Osteoblast (primary cell): ENCODE measurements around the gene PARM1. TPM values are rescaled to one million over a fixed set of nuclear protein-coding genes. Genes with fewer than 3 reads are reported as not detected.

Experiments used
- DNase-seq: peaks from one replicate; pipeline ENCODE4 v3.0.0; 2011; ENCODE audit warnings: low spot score, mixed read lengths; ENCODE audit not compliant: insufficient read length; ENCODE audit errors: missing footprints
- H2AFZ ChIP-seq: 2 replicates; pipeline ENCODE4 v1.6.0; 2011; ENCODE audit warnings: mild to moderate bottlenecking, low read length
- H3K27ac ChIP-seq: 2 replicates; pipeline ENCODE4 v1.5.1; 2011; ENCODE audit warnings: mild to moderate bottlenecking, low read depth, low read length, moderate library complexity
- H3K27me3 ChIP-seq: 2 replicates; pipeline ENCODE4 v1.6.0; 2012; ENCODE audit warnings: mild to moderate bottlenecking, control low read depth, inconsistent platforms, low read length, moderate library complexity; ENCODE audit not compliant: insufficient read depth
- H3K36me3 ChIP-seq: 2 replicates; pipeline ENCODE4 v1.5.1; 2011; ENCODE audit warnings: mild to moderate bottlenecking, low read length, control low read depth, moderate library complexity; ENCODE audit not compliant: insufficient read depth
- H3K4me1 ChIP-seq: 2 replicates; pipeline ENCODE4 v1.5.1; 2011; ENCODE audit warnings: mild to moderate bottlenecking, low read length, control low read depth, moderate library complexity; ENCODE audit not compliant: insufficient read depth
- H3K4me2 ChIP-seq: 2 replicates; pipeline ENCODE4 v1.6.0; 2011; ENCODE audit warnings: mild to moderate bottlenecking, low read length; ENCODE audit not compliant: insufficient read depth
- H3K4me3 ChIP-seq: fragments of 200-600 bp; sonication (generic); 3 replicates; pipeline ENCODE4 v1.5.1; 2012; ENCODE audit warnings: mild to moderate bottlenecking, low read length, inconsistent platforms; ENCODE audit not compliant: insufficient read depth
- H3K79me2 ChIP-seq: 2 replicates; pipeline ENCODE4 v1.6.0; 2012; ENCODE audit warnings: mild to moderate bottlenecking, low read length, control low read depth, inconsistent platforms; ENCODE audit not compliant: insufficient read depth
- H3K9me3 ChIP-seq: 2 replicates; pipeline ENCODE4 v1.5.1; 2011; ENCODE audit warnings: low read depth, low read length, control low read depth
- H4K20me1 ChIP-seq: 2 replicates; pipeline ENCODE4 v1.6.0; 2012; ENCODE audit warnings: mild to moderate bottlenecking, low read length, control low read depth; ENCODE audit not compliant: insufficient read depth
- total RNA-seq: library from RNA; depleted of rRNA; stranded (reverse); fragments of >200 nt; gene quantifications from 2 replicates; pipeline ENCODE4 v1.2.3, GENCODE V29; 2012
- TF ChIP-seq, protein P1 (sequence below): IDR thresholded peaks from 2 replicates; pipeline ENCODE4 v1.5.1; 2011; ENCODE audit warnings: mild to moderate bottlenecking, low read depth, low read length, moderate library complexity; ENCODE audit errors: extremely low read depth

The PARM1 gene
- total RNA-seq, 1 donor = not detected

DNA sequence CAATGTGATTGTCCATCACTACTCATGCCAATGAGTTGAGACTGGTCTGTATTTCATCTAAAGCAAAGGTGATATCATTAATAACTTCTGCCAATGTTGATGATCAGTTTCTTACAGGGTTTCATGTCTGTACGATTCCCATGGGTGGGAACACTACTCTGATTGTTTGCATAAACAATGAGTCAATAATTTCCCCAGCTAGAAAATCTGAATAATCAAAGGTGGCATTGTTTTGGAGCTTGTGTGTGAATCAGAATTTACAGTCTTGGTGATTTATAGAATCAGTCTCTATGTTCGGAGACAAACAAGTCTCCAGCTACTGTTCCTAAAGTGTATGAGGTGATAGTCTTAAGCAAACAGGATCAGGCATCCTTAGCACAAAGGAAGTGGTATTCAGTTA is 35.5 kb upstream of the PARM1 start:
- Histone ChIP-seq H3K4me1 (no peaks in the 10 kb centered on the region), H3K79me2 (no peaks in the 10 kb centered on the region), H3K4me3 (no peak overlapping the region), H3K9me3 (no peaks in the 10 kb centered on the region), H4K20me1 (no peaks in the 10 kb centered on the region), H3K27me3 (no peaks in the 10 kb centered on the region), H3K4me2 (no peak overlapping the region), H3K36me3 (no peaks in the 10 kb centered on the region), H2AFZ (no peak overlapping the region), H3K27ac (no peak overlapping the region)
- no peak for DNase-seq
- TF ChIP-seq, protein P1, sequence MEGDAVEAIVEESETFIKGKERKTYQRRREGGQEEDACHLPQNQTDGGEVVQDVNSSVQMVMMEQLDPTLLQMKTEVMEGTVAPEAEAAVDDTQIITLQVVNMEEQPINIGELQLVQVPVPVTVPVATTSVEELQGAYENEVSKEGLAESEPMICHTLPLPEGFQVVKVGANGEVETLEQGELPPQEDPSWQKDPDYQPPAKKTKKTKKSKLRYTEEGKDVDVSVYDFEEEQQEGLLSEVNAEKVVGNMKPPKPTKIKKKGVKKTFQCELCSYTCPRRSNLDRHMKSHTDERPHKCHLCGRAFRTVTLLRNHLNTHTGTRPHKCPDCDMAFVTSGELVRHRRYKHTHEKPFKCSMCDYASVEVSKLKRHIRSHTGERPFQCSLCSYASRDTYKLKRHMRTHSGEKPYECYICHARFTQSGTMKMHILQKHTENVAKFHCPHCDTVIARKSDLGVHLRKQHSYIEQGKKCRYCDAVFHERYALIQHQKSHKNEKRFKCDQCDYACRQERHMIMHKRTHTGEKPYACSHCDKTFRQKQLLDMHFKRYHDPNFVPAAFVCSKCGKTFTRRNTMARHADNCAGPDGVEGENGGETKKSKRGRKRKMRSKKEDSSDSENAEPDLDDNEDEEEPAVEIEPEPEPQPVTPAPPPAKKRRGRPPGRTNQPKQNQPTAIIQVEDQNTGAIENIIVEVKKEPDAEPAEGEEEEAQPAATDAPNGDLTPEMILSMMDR = no peak

DNA sequence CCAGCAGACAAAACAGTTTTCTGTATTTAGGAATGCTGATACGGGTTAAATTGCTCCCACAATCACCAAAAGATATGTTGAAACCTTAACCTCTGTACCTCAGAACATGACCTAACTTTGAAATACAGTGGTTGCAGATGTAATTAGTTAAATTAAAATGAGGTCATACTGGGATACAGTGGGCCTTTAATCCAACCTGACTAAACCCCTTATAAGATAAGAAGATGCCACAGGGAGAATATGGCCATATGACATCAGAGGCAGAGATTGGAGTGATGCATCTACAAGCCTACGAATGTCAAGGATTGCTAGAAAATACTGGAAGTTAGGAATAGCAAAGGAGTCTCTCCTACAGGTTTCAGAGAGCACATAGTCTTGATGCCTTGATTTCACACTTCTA is 32.1 kb upstream of the PARM1 start:
- H3K9me3 ChIP-seq = no peaks in the 10 kb centered on the region
- TF ChIP-seq, protein P1 = no peak
- no peak for DNase-seq
- H4K20me1 ChIP-seq = no peaks in the 10 kb centered on the region
- no peaks in the 10 kb centered on the region for H3K27me3 ChIP-seq
- no peaks in the 10 kb centered on the region for H3K79me2 ChIP-seq
- no peaks in the 10 kb centered on the region for H3K4me1 ChIP-seq
- no peaks in the 10 kb centered on the region for H3K36me3 ChIP-seq
- H3K4me3 ChIP-seq = no peak overlapping the region
- no peak overlapping the region for H2AFZ ChIP-seq
- no peak overlapping the region for H3K27ac ChIP-seq
- H3K4me2 ChIP-seq = no peak overlapping the region

DNA sequence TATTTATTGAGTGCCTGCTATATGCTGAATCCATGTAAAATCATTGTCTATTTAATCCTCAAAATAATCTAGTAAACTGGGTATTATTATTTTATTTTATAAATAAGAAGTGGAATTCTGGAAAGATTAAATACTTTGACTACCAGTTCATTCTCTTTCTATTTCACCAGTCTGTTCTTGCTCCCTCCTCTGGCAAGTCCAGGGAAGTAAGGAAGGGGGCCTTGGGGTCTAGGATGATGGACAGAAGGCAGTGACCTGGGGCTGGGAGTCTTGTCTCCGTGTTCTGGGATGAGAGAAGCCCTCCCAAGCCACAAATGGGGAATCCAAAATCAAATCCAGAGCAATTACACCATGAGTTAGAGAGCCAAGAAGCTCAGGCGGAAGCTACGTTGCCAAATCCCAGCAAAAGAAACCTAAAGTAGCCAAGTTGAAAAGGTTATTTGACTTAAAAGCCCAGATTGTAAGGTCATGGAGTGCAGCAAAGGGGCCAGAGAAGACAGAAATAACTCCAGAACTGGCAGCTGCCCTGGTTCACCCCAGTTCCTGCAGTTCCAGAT is 28.3 kb upstream of the PARM1 start:
- Histone ChIP-seq H3K4me3 (no peak overlapping the region), H3K36me3 (no peaks in the 10 kb centered on the region), H3K4me1 (no peaks in the 10 kb centered on the region), H3K27ac (no peak overlapping the region), H2AFZ (no peak overlapping the region), H4K20me1 (no peaks in the 10 kb centered on the region), H3K4me2 (no peak overlapping the region), H3K9me3 (no peaks in the 10 kb centered on the region), H3K79me2 (no peaks in the 10 kb centered on the region), H3K27me3 (no peaks in the 10 kb centered on the region)
- no peak for DNase-seq
- TF ChIP-seq, protein P1 = no peak

DNA sequence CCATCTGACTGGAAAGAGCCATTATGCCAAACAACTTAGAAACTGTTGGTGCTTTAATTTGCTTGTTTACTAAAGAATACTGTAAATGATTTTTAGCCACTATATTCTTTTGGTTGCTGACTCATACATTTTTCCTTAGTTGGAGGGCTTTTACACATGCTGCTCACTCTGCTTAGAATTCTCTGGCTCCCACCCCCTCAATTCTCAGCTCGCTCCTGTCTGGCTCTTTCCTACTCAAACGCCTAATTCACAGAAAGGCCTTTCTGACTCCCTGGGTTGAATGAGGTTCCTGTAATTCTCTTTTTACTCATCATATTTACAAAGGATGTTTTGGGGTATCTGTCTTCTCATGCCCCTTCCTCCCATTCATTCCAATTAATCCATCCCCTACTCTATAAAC is 26.1 kb upstream of the PARM1 start:
- H2AFZ ChIP-seq = no peak overlapping the region
- TF ChIP-seq, protein P1 = no peak
- DNase-seq = no peak
- H3K27ac ChIP-seq = no peak overlapping the region
- no peaks in the 10 kb centered on the region for H3K79me2 ChIP-seq
- no peaks in the 10 kb centered on the region for H3K9me3 ChIP-seq
- no peak overlapping the region for H3K4me3 ChIP-seq
- H3K4me2 ChIP-seq = no peak overlapping the region
- no peaks in the 10 kb centered on the region for H3K4me1 ChIP-seq
- no peaks in the 10 kb centered on the region for H3K36me3 ChIP-seq
- no peaks in the 10 kb centered on the region for H3K27me3 ChIP-seq
- H4K20me1 ChIP-seq = no peaks in the 10 kb centered on the region
